ENCODE results near the gene SPSB2.

Gene SPSB2

GRCh38 chr12:6851153-6851920, 21.8 kb downstream of the SPSB2 start, which contains the start of gene CDCA3:
Gene CDCA3 (minus strand): TSS chr12:6851286. CDS start chr12:6850952, 334 bp downstream.
- Histone ChIP-seq H3K27ac (ENCODE audit: poor library complexity, severe bottlenecking) (peak within 1 kb of the TSS; percentile 63), H3K9me3 (ENCODE audit: severe bottlenecking) (no peaks in the 10 kb centered on the region), H3K4me3 (ENCODE audit: severe bottlenecking) (peak within 1 kb of the TSS; percentile 78), H3K36me3 (ENCODE audit: low read depth) (peaks cover 38% of the 10 kb centered on the region), H3K27me3 (ENCODE audit: insufficient read depth, poor library complexity, severe bottlenecking) (no peaks in the 10 kb centered on the region), H3K4me1 (ENCODE audit: insufficient read depth, poor library complexity, severe bottlenecking) (no peaks in the 10 kb centered on the region)
- TF ChIP-seq CTCF (IDR thresholded peaks at IDR 0.05; ENCODE audit: poor library complexity, severe bottlenecking), result no peak
- DNase-seq (ENCODE audit: low spot score) (peak; percentile 98), ATAC-seq (ENCODE audit: low read depth) (peak; percentile 74)

GRCh38 chr12:6850796-6851152, 22.3 kb downstream of the SPSB2 start:
- H3K27ac ChIP-seq (ENCODE audit: poor library complexity, severe bottlenecking), result peak overlapping the region; percentile 63
- no peaks in the 10 kb centered on the region for H3K9me3 ChIP-seq (ENCODE audit: severe bottlenecking)
- ATAC-seq (ENCODE audit: low read depth) (no peak), DNase-seq (ENCODE audit: low spot score) (no peak)
- no peaks in the 10 kb centered on the region for H3K27me3 ChIP-seq (ENCODE audit: insufficient read depth, poor library complexity, severe bottlenecking)
- peaks cover 36% of the 10 kb centered on the region for H3K36me3 ChIP-seq (ENCODE audit: low read depth)
- TF ChIP-seq CTCF (IDR thresholded peaks at IDR 0.05; ENCODE audit: poor library complexity, severe bottlenecking), result no peak
- no peaks in the 10 kb centered on the region for H3K4me1 ChIP-seq (ENCODE audit: insufficient read depth, poor library complexity, severe bottlenecking)
- H3K4me3 ChIP-seq (ENCODE audit: severe bottlenecking), result peak overlapping the region; percentile 78

GRCh38 chr12:6849976-6850560, 23.0 kb downstream of the SPSB2 start:
- Histone ChIP-seq H3K4me3 (ENCODE audit: severe bottlenecking) (peak overlapping the region; percentile 78), H3K36me3 (ENCODE audit: low read depth) (peaks cover 31% of the 10 kb centered on the region), H3K4me1 (ENCODE audit: insufficient read depth, poor library complexity, severe bottlenecking) (no peaks in the 10 kb centered on the region), H3K9me3 (ENCODE audit: severe bottlenecking) (no peaks in the 10 kb centered on the region), H3K27me3 (ENCODE audit: insufficient read depth, poor library complexity, severe bottlenecking) (no peaks in the 10 kb centered on the region), H3K27ac (ENCODE audit: poor library complexity, severe bottlenecking) (peak overlapping the region; percentile 63)
- ATAC-seq (ENCODE audit: low read depth), result no peak
- DNase-seq (ENCODE audit: low spot score), result no peak
- TF ChIP-seq CTCF (IDR thresholded peaks at IDR 0.05; ENCODE audit: poor library complexity, severe bottlenecking), result no peak

- ATAC-seq (ENCODE audit: low read depth) (no peak), DNase-seq (ENCODE audit: low spot score) (no peak)
- Histone ChIP-seq H3K4me3 (ENCODE audit: severe bottlenecking) (no peak overlapping the region), H3K27ac (ENCODE audit: poor library complexity, severe bottlenecking) (no peak overlapping the region), H3K4me1 (ENCODE audit: insufficient read depth, poor library complexity, severe bottlenecking) (no peaks in the 10 kb centered on the region), H3K36me3 (ENCODE audit: low read depth) (peaks cover 37% of the 10 kb centered on the region), H3K9me3 (ENCODE audit: severe bottlenecking) (no peaks in the 10 kb centered on the region), H3K27me3 (ENCODE audit: insufficient read depth, poor library complexity, severe bottlenecking) (no peaks in the 10 kb centered on the region)
- TF ChIP-seq CTCF (IDR thresholded peaks at IDR 0.05; ENCODE audit: poor library complexity, severe bottlenecking), result no peak
These were observed 23.7 kb downstream of the SPSB2 start for GRCh38 chr12:6849427-6849826.

GRCh38 chr12:6847676-6848075, 25.4 kb downstream of the SPSB2 start:
- H3K4me1 ChIP-seq (ENCODE audit: insufficient read depth, poor library complexity, severe bottlenecking), result no peaks in the 10 kb centered on the region
- H3K9me3 ChIP-seq (ENCODE audit: severe bottlenecking), result no peaks in the 10 kb centered on the region
- no peak for ATAC-seq (ENCODE audit: low read depth)
- H3K27me3 ChIP-seq (ENCODE audit: insufficient read depth, poor library complexity, severe bottlenecking), result no peaks in the 10 kb centered on the region
- H3K36me3 ChIP-seq (ENCODE audit: low read depth), result peaks cover 30% of the 10 kb centered on the region
- H3K4me3 ChIP-seq (ENCODE audit: severe bottlenecking), result no peak overlapping the region
- DNase-seq (ENCODE audit: low spot score), result no peak
- no peak overlapping the region for H3K27ac ChIP-seq (ENCODE audit: poor library complexity, severe bottlenecking)
- TF ChIP-seq CTCF (IDR thresholded peaks at IDR 0.05; ENCODE audit: poor library complexity, severe bottlenecking), result no peak

Data from RWPE2 (cell line).